Bone marrow (tissue), 2 donors: ENCODE data around the gene CHRNE.
"Not testable (repeated sequence)": the region's sequence is repeated elsewhere in the genome, so short reads cannot be mapped to it uniquely, and the experiment has no call there.

Experiments used
- DNase-seq, 2 donors: peaks; one replicate each; lab custom pipeline; 2025; lab: John Stamatoyannopoulos, UW

Gene CHRNE

DNA sequence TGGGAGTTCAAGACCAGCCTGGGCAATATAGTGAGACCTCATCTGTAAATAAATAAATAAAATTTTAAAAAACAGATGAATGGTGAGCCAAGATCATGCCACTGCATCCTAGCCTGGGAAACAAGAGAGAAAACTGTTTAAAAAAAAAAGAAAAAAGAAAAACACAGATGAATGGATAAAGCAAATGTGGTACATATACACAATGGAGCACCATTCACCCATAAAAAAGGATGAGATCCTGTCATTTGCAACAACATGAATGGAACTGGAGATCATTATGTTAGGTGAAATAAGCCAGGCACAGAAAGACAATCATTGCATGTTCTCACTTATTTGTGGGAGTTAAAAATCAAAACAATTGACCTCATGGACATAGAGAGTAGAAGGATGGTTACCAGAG is 3.7 kb upstream of the CHRNE start:
- not testable (repeated sequence) for DNase-seq

DNA sequence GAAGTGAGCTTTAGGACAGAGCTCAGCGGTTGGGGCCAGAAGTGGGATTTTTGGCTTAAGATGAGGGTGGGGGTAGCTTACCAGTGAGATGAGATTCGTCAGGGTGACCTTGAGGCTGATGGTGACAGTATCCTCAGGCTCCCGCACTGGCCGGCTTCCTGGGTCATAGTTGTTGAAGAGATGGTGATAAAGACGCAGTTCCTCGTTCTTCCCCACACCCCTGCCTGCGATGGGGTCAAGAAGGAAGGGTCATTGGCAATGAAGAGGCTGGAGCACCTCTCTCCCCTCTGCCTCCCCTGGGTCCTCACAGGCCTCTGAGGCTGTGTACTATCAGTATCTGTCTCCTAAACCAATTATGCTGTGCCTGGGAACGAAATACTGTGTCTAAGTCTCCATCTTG is 358 bp downstream of the CHRNE start:
- DNase-seq = no peak

DNA sequence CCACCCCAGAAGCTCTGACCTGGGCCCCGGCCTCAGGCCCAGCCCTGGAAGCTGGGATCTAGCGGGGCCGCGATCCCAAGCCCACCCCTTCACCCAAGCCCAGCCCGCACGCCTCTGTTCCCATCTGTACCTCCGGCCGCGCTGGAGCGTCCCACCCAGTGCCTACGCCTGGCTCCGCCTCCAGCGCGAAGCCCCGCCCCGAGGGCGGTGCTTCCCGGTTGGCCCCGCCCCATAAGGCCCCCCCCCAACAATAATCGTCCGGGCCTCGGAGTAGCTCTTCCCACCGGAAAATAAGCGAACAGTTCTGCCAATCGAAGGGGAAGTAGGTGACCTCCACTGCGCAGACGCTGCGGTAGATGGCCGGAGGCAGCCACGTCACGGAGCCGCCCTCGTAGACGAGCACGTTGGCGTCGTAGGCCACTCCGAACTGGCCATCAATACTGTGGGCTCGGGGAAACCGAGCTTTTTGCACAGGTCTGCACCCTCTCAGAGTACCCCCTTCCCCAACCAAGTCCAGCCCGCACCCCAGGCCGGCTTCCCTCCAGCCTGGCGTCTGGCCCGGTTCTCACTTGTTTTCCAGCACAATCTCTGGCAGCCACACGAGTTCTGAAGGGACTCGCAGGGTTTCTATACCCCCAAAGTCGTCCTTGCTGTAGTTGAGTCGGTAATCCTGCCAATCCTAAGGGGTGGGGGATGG is 1.1 kb downstream of the CHRNE start:
- peak in 1 of 2 donors; percentile 38 for DNase-seq

DNA sequence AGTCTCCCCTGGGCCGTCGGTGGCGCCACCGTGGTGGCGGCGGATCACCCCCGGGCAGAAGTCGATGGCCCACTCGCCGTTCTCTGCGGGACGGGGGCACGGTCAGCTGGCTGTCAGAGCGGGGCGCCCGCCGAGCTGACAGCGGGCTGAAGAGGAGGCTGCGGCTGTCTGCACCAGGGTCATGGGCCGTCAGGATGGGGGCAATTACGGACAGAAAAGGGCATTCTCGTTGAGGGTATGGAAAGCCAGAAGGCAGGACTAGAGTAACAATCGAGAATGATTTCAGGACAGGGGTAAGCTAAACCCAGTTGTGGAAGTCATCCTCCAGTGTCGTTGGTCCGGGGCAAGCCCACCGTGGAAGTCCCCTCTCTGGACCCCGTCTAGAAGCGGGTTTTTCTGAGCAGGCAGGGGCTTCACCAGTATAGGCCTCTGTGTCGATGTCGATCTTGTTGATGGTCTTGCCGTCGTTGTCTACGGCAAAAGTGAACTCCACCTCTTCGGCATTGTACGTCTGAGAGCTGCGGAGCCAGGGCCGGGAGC is 1.7 kb downstream of the CHRNE start:
- DNase-seq = no peak

DNA sequence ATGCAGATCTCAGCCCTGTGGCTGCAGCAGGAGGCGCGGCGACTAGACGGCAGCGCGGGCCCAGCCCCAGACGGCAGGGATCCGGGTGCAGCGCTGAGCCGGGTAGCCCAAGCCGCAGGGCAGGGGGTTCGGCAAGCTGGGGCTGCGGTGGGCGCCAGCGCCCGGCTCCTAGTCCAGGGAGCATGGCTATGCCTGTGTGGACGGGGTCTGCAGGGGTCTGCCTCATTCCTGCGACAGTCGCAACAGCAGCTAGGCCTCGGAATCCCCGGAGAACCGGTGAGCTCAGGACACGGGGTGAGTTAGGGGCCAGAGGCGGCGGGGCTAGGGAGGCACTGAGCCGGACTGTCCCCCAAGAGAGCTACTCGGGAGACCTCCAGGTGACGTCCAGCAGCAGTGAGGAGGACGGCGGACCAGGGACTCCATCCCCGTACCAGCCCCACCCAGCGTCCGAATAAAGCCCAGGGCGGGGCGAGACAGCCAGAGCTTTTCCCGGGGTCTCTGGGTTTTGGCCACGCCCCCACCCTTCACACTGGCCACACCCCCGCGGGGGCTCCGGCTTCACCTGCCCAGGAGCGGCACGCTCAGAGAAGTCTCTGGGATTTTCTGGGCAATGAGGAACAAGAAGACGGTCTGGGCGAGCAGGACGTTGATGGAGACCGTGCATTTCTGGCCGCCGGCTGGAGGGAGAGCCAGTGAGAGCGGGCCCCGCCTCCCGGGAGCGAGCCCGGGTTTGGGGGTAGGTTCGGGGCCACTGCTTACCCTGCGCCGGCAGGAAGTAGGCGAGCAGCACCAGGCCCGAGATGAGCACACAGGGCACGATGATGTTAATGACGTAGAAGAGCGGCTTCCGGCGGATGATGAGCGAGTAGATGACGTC is 2.4 kb downstream of the CHRNE start:
- DNase-seq = peak in 1 of 2 donors; percentile 39

DNA sequence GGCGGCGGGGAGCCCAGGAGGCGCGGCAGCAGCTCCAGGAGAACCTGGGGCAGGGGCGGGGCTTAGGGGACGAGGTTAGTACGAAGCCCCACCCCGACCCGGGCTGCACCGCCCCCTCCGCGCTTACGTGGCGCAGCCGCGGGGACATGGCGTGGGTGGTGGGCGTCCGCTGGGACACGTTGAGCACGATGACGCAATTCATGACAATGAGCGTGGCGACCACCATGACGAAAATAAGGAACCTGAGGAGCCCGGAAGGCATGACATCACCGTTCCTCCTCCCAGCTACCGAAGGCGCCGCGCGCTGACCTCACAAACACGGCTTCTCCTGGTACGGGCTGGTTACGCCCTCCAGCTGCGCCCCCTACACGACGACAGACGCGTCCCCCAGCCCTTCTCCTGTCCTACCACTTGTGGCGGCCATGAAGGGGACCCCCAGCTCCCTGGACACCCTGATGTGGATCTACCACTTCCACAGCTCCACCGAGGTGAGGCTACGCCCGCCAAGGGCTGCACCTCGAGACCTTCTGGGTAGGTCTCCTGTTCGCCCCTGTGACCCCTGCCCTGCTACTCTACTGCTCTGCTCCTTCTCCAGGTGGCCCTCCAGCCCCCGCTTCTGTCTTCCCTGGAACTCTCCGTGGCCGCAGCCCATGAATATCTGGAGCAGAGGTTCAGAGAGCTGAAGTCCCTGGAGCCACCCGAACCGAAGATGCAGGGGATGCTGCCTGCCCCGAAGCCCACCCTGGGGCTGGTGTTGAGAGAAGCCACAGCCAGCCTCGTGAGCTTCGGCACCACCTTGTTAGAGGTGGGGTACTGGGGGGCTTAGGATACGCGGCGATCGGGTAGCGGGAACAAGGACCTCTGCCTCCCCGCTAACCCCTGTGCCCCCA is 3.3 kb downstream of the CHRNE start, which contains the start of gene C17orf107:
Gene C17orf107, plus strand, starts transcription at position 196 of the 890 bp plus-strand sequence. Its CDS starts 227 bp downstream, at position 423.
- peak; percentile 30 to 76 for DNase-seq

DNA sequence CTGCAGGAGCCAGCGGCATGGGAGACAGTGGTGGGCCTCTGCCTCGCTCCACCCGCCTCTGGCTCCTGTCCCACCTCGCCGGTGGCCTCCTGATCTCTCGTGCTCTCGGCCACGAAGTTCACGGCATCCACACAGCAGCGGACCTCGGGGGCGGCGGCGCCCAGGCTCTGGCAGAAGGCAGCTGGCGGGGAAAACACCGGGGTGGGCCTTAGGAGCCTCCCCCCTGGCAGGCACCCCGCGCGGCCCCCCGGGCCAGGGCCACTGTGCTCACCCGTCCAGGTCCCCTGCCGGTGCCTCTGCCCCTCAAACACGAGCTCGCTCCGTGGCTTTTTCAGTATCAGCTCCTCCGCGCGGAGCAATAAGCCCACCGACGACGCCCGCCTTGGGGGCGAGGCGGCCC is 4.0 kb downstream of the CHRNE start:
- DNase-seq = no peak

DNA sequence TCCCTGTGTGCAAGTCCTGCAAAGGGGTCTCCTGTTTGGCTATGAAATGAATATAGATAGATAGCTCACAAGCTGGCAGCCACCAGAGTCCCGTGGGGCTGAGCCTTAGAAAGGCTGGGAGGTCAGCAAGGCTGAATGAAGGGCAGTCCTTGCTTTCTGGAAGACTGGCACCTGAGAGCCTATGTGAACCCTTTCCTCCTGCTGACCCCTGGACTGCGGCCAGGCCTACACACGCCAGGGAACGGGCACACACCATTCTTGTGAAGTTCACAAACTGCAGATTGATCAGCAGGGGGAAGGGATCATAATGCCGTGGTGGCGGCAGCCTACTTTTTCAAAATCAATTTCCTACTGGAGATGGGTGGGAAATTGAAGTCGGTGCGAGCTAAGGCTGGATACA is 4.5 kb downstream of the CHRNE start:
- DNase-seq = no peak

DNA sequence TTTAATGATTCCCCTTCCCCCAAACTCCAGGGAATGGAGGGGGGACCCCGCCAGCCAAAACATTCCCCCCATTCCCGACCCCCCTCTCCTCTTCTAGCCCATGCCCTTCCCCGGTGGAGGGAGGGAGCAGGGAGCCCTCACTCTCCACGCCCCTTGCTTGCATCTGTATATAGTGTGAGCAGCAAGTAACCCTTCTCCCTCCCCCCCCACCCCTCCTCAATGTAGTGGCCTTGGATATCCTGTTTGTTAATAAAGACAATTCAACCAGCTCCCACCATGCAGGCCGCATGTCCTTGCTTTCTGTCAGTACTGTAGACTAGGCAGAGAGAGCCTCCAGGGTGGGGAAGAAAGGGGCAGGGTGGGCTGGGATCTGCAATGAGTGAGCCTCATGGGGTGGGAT is 5.1 kb downstream of the CHRNE start:
- DNase-seq = no peak

DNA sequence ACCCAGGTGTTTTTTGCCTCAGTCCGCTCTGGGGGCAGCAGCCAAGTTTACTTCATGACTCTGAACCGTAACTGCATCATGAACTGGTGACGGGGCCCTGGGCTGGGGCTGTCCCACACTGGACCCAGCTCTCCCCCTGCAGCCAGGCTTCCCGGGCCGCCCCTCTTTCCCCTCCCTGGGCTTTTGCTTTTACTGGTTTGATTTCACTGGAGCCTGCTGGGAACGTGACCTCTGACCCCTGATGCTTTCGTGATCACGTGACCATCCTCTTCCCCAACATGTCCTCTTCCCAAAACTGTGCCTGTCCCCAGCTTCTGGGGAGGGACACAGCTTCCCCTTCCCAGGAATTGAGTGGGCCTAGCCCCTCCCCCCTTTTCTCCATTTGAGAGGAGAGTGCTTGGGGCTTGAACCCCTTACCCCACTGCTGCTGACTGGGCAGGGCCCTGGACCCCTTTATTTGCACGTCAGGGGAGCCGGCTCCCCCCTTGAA is 5.7 kb downstream of the CHRNE start:
- no peak for DNase-seq

DNA sequence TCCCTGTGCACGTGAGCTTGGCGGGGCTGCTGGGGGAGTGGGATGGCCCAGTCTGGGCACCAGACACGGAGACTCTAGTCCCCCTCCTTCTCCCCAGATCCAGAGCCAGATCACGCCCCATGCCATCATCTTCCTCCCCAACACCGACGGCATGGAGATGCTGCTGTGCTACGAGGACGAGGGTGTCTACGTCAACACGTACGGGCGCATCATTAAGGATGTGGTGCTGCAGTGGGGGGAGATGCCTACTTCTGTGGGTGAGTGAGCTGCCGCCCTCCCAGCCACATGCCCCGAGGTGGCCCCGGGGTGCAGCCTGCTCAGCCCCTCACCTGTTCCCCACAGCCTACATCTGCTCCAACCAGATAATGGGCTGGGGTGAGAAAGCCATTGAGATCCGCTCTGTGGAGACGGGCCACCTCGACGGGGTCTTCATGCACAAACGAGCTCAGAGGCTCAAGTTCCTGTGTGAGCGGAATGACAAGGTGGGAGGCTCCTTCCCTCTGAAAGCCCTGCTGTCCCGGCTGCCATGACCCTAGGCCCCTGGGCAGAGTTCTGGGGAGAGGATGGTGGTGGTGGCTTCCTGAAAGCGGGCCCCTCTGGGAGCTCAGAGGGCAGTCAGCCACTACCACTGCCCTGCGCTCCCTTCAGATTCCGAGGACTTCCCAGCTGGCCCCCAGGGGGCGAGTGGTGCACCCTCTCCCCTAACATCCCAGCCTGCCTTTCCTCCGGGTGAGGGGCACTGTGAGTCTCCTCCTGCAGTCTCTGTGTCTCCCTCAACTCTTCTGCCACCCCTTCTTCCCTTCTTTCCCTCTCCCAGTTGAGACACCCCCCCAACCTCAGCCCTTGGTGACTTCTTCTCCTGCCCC is 6.3 kb downstream of the CHRNE start:
- no peak for DNase-seq

DNA sequence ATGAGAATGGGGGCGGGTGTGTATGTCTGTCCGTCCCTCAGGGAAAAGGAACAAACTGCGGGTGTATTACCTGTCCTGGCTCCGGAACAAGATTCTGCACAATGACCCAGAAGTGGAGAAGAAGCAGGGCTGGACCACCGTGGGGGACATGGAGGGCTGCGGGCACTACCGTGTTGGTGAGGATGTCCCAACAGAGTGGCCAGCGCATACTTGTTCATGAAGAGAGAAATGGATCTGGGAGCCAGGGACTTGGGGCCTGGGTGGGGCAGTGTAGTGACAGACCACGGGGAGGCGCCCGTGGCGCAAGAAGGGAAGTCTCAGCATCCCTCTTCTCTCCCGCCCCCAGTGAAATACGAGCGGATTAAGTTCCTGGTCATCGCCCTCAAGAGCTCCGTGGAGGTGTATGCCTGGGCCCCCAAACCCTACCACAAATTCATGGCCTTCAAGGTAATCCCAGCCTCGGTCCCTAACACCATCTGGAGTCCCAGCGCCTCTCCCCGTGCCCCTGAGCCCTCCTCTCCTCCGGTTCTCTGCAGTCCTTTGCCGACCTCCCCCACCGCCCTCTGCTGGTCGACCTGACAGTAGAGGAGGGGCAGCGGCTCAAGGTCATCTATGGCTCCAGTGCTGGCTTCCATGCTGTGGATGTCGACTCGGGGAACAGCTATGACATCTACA is 7.1 kb downstream of the CHRNE start:
- DNase-seq = no peak

DNA sequence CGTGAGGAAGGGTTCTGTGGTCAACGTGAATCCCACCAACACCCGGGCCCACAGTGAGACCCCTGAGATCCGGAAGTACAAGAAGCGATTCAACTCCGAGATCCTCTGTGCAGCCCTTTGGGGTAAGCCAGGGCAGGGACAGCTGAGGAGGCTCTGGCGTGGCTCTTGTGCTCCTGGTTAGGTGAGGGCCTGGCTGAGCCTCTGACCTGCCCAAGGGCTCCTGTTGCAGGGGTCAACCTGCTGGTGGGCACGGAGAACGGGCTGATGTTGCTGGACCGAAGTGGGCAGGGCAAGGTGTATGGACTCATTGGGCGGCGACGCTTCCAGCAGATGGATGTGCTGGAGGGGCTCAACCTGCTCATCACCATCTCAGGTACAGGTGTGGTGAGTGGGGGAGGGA is 7.8 kb downstream of the CHRNE start:
- DNase-seq = no peak

DNA sequence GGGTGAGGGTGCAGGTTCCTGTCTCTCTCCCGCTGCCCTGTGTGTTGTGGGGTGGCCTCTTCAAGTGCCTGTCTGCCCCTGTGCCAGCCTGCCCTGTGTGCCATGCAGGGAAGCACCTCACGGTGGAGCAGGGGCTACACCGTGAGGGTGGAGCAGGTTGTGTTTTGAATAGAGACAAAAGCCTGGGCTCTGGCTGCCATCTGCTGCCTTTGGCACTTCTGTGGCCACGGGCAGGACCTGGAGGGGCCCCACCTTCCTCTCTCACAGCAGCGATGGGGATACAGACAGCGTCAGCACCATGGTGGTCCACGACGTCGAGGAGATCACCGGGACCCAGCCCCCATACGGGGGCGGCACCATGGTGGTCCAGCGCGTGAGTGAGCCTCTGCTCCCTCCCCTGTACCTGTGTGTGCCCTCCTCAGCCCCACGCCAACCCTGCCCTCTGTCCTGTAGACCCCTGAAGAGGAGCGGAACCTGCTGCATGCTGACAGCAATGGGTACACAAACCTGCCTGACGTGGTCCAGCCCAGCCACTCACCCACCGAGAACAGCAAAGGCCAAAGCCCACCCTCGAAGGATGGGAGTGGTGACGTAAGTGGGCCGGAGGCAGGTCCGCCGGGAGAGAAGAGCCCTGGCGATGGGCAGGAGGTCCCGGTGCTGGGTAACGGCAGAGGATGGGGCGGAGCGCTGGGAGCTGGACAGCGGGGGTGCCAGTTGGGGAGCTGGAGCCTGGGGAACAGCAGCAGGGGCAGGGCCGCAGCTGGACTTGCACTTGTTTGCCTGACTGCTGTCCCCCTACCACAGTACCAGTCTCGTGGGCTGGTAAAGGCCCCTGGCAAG is 9.0 kb downstream of the CHRNE start:
- DNase-seq = no peak

DNA sequence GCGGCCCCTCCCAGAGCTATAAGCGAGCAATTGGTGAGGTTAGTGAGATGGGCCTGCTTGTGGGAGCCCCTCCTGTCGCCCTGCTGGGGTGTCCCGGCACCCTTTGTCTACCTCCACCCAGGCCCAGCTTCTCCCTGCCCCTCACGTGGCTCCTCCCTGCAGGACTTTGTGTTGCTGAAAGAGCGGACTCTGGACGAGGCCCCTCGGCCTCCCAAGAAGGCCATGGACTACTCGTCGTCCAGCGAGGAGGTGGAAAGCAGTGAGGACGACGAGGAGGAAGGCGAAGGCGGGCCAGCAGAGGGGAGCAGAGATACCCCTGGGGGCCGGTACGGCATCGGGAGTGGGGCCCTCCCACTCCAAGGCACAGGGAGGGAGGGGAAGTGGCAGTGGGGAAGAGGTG is 9.6 kb downstream of the CHRNE start:
- DNase-seq = no peak

DNA sequence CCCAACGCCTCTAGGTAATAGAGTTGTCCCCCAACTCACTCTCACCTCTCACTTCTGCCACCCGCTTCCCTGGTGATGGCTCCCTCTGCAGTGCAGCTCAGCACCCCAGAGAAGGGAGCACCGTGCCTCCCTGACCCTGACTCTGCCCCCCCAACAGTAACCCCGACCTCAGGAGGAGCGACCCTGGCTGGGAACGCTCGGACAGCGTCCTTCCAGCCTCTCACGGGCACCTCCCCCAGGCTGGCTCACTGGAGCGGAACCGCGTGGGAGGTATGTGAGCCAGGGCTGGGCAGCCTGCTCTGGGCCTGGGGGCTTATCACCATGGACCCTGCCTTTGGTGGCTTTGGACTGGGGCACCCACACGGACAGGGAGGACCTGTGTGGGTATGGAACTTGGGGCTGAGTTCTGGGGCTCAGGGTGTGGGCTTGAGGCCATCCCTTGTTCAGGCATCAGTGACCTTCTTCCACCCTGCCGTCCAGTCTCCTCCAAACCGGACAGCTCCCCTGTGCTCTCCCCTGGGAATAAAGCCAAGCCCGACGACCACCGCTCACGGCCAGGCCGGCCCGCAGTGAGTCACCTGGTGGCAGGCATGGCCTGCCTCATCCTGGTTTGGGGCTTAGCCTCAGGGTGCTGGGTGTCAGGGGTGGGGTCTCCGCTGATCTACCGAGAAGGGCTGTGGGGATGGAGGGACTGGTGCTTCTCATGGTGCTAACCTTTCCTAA is 10.2 kb downstream of the CHRNE start:
- no peak for DNase-seq

DNA sequence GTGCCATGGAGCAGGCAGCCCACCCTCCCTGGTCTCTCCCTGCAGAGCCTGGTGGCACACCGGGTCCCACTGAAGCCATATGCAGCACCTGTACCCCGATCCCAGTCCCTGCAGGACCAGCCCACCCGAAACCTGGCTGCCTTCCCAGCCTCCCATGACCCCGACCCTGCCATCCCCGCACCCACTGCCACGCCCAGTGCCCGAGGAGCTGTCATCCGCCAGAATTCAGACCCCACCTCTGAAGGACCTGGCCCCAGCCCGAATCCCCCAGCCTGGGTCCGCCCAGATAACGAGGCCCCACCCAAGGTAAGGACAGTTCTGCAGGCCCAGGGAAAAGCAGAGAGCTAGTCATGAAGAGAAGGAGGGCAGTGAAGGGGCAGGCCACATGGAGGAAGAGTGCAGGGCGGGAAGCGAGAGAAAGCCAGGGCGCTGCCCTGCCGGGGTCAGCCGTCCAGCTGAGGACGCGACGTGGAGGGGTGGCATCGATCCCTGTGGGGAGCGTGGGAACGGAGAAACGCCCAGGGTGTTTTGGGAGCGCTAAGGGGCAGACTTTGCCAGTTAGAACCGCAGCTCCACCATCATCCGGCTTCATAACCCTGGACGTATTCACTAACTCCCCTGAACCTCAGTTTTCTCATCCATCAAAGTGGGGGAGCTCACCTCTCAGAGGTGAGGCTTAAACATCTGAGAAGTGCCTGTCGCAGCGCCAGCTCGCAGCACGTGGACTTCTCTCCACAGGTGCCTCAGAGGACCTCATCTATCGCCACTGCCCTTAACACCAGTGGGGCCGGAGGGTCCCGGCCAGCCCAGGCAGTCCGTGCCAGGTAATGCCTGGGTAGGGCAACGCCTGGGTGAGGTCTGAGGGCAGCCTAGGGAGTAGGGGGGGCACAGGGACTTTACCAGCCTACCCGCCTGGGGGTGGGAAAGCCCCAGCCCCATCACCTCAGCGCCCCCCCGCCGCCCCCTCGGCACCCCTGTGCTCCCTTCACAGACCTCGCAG is 11.2 kb downstream of the CHRNE start:
- no peak for DNase-seq
